ENCODE data around the gene SFXN4. TPM values are rescaled to one million over a fixed set of nuclear protein-coding genes. Genes with fewer than 3 reads are reported as not detected.

SFXN4 gene
- total and polyA plus RNA-seq, 4 donors = 12.4 to 34.1 (median 24.1) TPM

GRCh38 chr10:119166118-119166500 is 595 bp upstream of the SFXN4 start:
- 72% methylated on average over 7 of the region's 7 CpGs for WGBS
- Histone ChIP-seq H3K9ac (ENCODE audit: low read depth in 1 of 2, low read length in 2 of 2) (peak overlapping the region; percentile 93 to 97), H3K9me3 (ENCODE audit: control insufficient read depth in 4 of 4, low read length in 3 of 4) (no peaks in the 10 kb centered on the region), H3K4me3 (ENCODE audit: low read depth in 1 of 3, low read length in 3 of 3) (peak overlapping the region; percentile 83 to 90 (median 84)), H3K27me3 (ENCODE audit: control insufficient read depth in 4 of 4, insufficient read depth in 4 of 4, low read length in 3 of 4) (no peaks in the 10 kb centered on the region), H3K27ac (ENCODE audit: low read depth in 1 of 2, low read length in 2 of 2) (peak overlapping the region; percentile 94 to 95), H3K36me3 (ENCODE audit: control insufficient read depth in 4 of 4, insufficient read depth in 3 of 4, low read depth in 1 of 4, low read length in 3 of 4) (peaks cover 0 to 26% (median 22%) of the 10 kb centered on the region in 4 donors), H3K4me1 (ENCODE audit: control insufficient read depth in 4 of 4, insufficient read depth in 4 of 4, low read length in 3 of 4) (peaks cover 0 to 20% (median 7%) of the 10 kb centered on the region in 4 donors)
- no peak for TF ChIP-seq ZBTB33 (IDR thresholded peaks at IDR 0.05)
- no peak for TF ChIP-seq FOXA2 (IDR thresholded peaks at IDR 0.05)
- no peak for TF ChIP-seq JUND (IDR thresholded peaks at IDR 0.05)
- TF ChIP-seq HNF4A (conservative IDR thresholded peaks at IDR 0.05) = no peak
- DNase-seq (ENCODE audit: low spot score) = no peak

- peaks cover 4 to 24% (median 16%) of the 10 kb centered on the region in 4 donors for H3K36me3 ChIP-seq (ENCODE audit: control insufficient read depth in 4 of 4, insufficient read depth in 3 of 4, low read depth in 1 of 4, low read length in 3 of 4)
- H3K9me3 ChIP-seq (ENCODE audit: control insufficient read depth in 4 of 4, low read length in 3 of 4) = no peaks in the 10 kb centered on the region
- H3K4me3 ChIP-seq (ENCODE audit: low read depth in 1 of 3, low read length in 3 of 3) = no peak overlapping the region
- H3K27me3 ChIP-seq (ENCODE audit: control insufficient read depth in 4 of 4, insufficient read depth in 4 of 4, low read length in 3 of 4) = no peaks in the 10 kb centered on the region
- peaks cover 0 to 17% (median 7%) of the 10 kb centered on the region in 4 donors for H3K4me1 ChIP-seq (ENCODE audit: control insufficient read depth in 4 of 4, insufficient read depth in 4 of 4, low read length in 3 of 4)
- 97% methylated on average over 5 of the region's 5 CpGs for WGBS
- H3K9ac ChIP-seq (ENCODE audit: low read depth in 1 of 2, low read length in 2 of 2) = no peak overlapping the region
- TF ChIP-seq RXRA (IDR thresholded peaks at IDR 0.05) = no peak
- TF ChIP-seq NR2F2 (IDR thresholded peaks at IDR 0.05) = no peak
- no peak for TF ChIP-seq SP1 (IDR thresholded peaks at IDR 0.05)
- no peak for TF ChIP-seq ZBTB33 (IDR thresholded peaks at IDR 0.05)
- TF ChIP-seq RAD21 (IDR thresholded peaks at IDR 0.05) = no peak
- TF ChIP-seq, protein P1, sequence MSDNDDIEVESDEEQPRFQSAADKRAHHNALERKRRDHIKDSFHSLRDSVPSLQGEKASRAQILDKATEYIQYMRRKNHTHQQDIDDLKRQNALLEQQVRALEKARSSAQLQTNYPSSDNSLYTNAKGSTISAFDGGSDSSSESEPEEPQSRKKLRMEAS (IDR thresholded peaks at IDR 0.05) = no peak
- TF ChIP-seq HNF4G (IDR thresholded peaks at IDR 0.05) = no peak
- TF ChIP-seq TAF1 (conservative IDR thresholded peaks at IDR 0.05) = no peak
- TF ChIP-seq YY1 (IDR thresholded peaks at IDR 0.05) = no peak
- TF ChIP-seq GABPA (IDR thresholded peaks at IDR 0.05 in 1 of 2, conservative IDR thresholded peaks at IDR 0.05 in 1 of 2) = no peak
- no peak for TF ChIP-seq CTCF (IDR thresholded peaks at IDR 0.05; ENCODE audit: low read depth, low read length, missing input control)
- TF ChIP-seq FOXA1 (IDR thresholded peaks at IDR 0.05) = no peak
- no peak for TF ChIP-seq EGR1 (IDR thresholded peaks at IDR 0.05; ENCODE audit: low read depth in 2 of 2)
- TF ChIP-seq HNF4A (conservative IDR thresholded peaks at IDR 0.05) = no peak
- no peak overlapping the region for H3K27ac ChIP-seq (ENCODE audit: low read depth in 1 of 2, low read length in 2 of 2)
- no peak for DNase-seq (ENCODE audit: low spot score)
Observed at GRCh38 chr10:119162452-119163092, 2.9 kb downstream of the SFXN4 start.
